Muscle layer of duodenum (tissue), 2 donors: Measurements from ENCODE around the gene CHAMP1.

ENCODE experiments used
- H3K27ac ChIP-seq: one replicate; pipeline ENCODE4 v1.7.0; 2013; ENCODE audit warnings: mild to moderate bottlenecking, low read length
- H3K27me3 ChIP-seq: one replicate; pipeline ENCODE4 v1.7.0; 2013; ENCODE audit warnings: low read depth, mild to moderate bottlenecking, control low read depth, low read length
- H3K36me3 ChIP-seq, 2 donors: one replicate each; pipeline ENCODE4 v1.7.0; 2013; ENCODE audit warnings: low read length in 2 of 2, control low read depth in 1 of 2, mild to moderate bottlenecking in 1 of 2; ENCODE audit not compliant: insufficient read depth in 2 of 2, control insufficient read depth in 1 of 2
- H3K4me1 ChIP-seq, 2 donors: one replicate each; pipeline ENCODE4 v1.7.0; 2013; ENCODE audit warnings: low read length in 2 of 2, mild to moderate bottlenecking in 2 of 2, control low read depth in 1 of 2, moderate library complexity in 1 of 2; ENCODE audit not compliant: insufficient read depth in 2 of 2, control insufficient read depth in 1 of 2
- H3K4me3 ChIP-seq, 2 donors: one replicate each; pipeline ENCODE4 v1.7.0; 2013; ENCODE audit warnings: low read length in 2 of 2, low read depth in 1 of 2, mild to moderate bottlenecking in 1 of 2
- H3K9me3 ChIP-seq, 2 donors: one replicate each; pipeline ENCODE4 v1.7.0; 2013; ENCODE audit warnings: low read length in 2 of 2, control low read depth in 1 of 2, mild to moderate bottlenecking in 1 of 2; ENCODE audit not compliant: control insufficient read depth in 1 of 2
- donor health status: healthy.

CHAMP1 gene, protein sequence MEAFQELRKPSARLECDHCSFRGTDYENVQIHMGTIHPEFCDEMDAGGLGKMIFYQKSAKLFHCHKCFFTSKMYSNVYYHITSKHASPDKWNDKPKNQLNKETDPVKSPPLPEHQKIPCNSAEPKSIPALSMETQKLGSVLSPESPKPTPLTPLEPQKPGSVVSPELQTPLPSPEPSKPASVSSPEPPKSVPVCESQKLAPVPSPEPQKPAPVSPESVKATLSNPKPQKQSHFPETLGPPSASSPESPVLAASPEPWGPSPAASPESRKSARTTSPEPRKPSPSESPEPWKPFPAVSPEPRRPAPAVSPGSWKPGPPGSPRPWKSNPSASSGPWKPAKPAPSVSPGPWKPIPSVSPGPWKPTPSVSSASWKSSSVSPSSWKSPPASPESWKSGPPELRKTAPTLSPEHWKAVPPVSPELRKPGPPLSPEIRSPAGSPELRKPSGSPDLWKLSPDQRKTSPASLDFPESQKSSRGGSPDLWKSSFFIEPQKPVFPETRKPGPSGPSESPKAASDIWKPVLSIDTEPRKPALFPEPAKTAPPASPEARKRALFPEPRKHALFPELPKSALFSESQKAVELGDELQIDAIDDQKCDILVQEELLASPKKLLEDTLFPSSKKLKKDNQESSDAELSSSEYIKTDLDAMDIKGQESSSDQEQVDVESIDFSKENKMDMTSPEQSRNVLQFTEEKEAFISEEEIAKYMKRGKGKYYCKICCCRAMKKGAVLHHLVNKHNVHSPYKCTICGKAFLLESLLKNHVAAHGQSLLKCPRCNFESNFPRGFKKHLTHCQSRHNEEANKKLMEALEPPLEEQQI

DNA sequence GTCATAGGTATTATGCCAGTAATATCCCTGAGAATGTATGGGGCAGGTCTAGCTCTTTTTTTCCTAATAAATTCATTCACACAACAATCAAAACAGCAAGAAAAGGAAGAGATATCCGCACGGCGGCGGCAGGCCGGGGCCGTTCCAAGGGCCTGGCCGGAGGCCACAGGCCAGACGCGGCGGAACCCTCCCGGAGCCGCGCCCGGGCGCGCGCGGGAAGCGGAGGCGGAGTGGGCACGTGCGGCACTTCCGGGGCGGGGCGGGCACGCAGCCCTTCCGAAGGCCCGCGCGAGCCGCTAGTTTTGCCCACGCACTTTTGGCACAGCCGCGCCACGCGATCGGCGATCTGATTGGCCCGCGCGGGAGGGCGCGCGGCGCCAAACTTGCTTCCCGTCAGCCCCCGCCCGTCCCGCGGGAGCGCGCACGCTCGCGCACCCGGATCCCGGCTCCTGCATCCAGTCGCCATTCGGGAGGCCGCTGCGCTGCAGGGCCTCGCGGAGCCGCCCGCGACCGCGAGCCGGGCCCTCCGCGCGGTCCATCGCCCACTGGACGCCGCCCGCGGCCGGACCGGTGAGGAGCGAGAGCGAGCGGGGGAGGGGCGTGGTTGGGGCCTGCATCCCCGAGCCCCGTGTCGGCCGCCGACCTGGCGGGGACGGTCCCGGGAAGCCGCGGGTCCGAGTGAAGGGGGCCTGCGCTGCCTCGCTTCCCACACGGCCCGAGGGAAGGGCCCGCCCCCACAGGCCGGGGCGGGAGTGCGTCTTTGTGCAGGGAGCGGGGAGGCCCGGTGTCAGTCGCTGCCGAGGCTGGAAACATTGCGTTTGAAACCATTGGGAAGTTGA is at the start of gene CHAMP1:
TSS of gene CHAMP1 (plus strand) at position 430 of the 839 bp plus-strand sequence. CDS start 9,340 bp downstream, outside the sequence.
- Histone ChIP-seq H3K36me3 (no peaks in the 10 kb centered on the region), H3K4me3 (peak within 1 kb of the TSS; percentile 87 to 91), H3K9me3 (no peaks in the 10 kb centered on the region), H3K27ac (peak within 1 kb of the TSS; percentile 96), H3K27me3 (no peaks in the 10 kb centered on the region), H3K4me1 (peaks cover 7 to 38% of the 10 kb centered on the region in 2 donors)

DNA sequence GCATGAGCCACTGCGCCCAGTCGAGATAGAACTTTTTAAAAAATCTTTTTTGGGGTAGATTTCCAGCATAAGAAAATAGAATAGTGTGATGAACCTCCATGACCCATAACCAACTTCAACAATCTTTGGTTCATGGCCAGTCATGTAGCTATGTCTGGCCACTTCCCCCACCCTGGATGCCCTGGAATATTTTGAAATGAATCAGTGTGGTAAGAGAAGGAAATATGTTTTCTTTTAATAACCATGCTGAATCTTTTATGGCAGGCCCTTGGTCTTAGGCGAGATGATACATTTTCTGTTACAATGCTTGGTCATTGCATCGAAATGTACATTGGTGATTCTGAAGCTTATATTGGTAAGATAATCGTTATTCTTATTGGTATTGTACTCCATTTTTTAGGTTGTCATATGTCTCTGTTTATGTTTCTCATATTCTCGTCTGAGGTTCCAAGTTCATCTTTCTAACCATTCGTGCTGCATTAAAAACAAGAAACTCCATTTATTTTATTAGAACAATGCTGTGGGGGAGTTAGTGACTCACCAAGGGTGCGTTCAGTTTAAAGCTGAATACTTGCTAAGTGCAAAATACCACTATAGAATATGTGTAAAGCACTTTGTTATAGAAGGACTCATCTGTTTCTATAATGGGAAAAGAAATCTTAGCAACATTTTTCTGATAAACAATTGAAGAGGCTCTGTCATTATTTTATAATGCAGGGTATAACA is 49.3 kb upstream of the CHAMP1 start:
- Histone ChIP-seq H3K4me1 (no peaks in the 10 kb centered on the region), H3K9me3 (no peaks in the 10 kb centered on the region), H3K27me3 (no peaks in the 10 kb centered on the region), H3K36me3 (peaks cover 66 to 91% of the 10 kb centered on the region in 2 donors), H3K4me3 (no peak overlapping the region), H3K27ac (no peak overlapping the region)

GRCh38 chr13:114266241-114266640 is 48.1 kb upstream of the CHAMP1 start:
- Histone ChIP-seq H3K4me1 (no peaks in the 10 kb centered on the region), H3K4me3 (no peak overlapping the region), H3K27me3 (no peaks in the 10 kb centered on the region), H3K27ac (no peak overlapping the region), H3K9me3 (no peaks in the 10 kb centered on the region), H3K36me3 (peaks cover 59 to 83% of the 10 kb centered on the region in 2 donors)

DNA sequence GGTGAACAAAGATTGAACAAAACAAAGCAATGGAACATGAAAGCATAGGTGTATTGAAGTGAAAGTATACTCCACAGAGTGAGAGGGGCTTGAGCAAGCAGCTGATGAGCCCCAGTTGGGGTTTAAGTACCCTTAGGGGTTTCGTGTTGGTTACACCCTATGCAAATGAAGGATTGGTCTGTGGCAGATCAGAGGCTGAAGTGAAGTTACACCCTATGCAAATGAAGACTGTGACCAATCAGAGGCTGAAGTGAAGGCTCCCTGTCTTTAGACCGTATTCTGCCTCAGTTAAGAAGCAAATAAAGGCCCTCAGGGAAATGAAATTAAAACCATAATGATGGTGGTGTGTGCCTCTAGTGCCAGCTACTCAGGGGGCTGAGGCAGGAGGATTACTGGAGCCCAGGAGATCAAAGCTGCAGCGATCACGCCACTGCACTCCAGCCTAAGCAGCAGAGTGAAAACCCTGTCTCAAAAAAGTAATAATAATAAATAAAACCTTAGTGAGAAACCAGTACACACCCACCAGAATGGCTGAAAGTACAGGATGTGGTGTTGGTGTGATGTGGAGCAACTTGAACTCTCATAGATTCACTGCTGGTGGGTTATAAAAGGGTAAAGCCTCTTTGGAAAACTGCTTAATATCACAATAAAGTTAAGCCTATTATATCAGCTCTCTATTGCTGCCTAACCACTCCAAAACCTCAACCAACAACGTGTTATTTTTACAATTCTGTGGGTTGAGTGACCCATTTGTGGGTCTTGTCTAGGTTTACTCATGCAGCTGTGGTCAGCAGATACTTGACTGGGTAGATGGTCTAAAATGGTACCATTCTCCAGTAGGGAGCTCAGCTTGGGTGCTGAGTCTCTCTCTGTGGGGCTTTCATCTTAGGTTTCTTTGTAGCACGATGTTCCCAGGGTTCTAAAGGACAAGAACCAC is 45.7 kb upstream of the CHAMP1 start:
- Histone ChIP-seq H3K27ac (no peak overlapping the region), H3K36me3 (peaks cover 51 to 75% of the 10 kb centered on the region in 2 donors), H3K4me1 (no peaks in the 10 kb centered on the region), H3K9me3 (no peaks in the 10 kb centered on the region), H3K4me3 (no peak overlapping the region), H3K27me3 (no peaks in the 10 kb centered on the region)

DNA sequence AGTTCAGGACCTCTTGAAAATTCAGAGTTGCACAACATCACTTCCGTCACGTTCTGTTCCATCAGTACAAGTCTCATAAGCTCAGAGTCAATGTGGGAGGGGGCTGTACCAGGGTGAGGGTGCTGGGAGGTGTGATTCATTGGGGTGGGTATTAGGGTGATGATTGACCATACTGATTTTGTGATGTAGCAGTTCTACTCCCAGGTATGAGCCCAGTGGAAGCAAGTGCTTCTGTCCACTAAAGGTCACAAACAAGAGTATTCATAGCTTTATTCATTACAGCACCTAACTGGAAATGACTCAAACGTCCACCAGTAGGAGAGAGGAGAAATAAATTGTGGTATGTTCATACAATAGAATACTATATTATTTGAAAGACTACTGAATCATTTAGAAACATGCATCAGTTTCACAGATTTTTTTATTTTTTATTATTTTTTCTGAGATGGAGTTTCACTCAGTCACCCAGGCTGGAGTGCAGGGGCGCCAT is 45.0 kb upstream of the CHAMP1 start:
- Histone ChIP-seq H3K9me3 (no peaks in the 10 kb centered on the region), H3K27ac (no peak overlapping the region), H3K4me3 (no peak overlapping the region), H3K4me1 (no peaks in the 10 kb centered on the region), H3K36me3 (peaks cover 49 to 72% of the 10 kb centered on the region in 2 donors), H3K27me3 (no peaks in the 10 kb centered on the region)

DNA sequence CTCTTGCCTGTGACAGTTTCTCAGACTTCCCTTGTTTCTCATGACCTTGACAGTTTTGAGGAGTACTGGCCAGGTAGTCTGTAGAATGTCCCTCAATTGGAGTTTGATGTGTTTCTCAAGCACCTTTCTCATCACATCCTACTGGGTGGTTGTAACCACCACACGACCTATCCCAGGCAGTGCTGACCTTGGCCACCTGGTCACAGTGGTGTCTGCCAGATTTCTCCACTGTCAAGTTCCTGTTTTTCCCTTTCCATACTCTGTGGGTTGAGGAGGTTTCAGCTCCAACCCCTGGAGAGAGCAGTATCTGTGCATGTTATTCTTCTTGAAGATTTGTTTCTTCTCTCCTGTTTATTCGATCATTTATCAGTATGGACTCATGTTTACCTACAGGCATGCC is 41.3 kb upstream of the CHAMP1 start:
- no peaks in the 10 kb centered on the region for H3K27me3 ChIP-seq
- H3K27ac ChIP-seq = no peak overlapping the region
- H3K4me3 ChIP-seq = no peak overlapping the region
- H3K9me3 ChIP-seq = no peaks in the 10 kb centered on the region
- peaks cover 37 to 42% of the 10 kb centered on the region in 2 donors for H3K36me3 ChIP-seq
- H3K4me1 ChIP-seq = no peaks in the 10 kb centered on the region

- Histone ChIP-seq H3K4me3 (no peak overlapping the region), H3K9me3 (no peaks in the 10 kb centered on the region), H3K4me1 (peaks cover under 1 to 5% of the 10 kb centered on the region in 2 donors), H3K27ac (no peak overlapping the region), H3K36me3 (peaks cover 17 to 26% of the 10 kb centered on the region in 2 donors), H3K27me3 (no peaks in the 10 kb centered on the region)
These were observed 39.0 kb upstream of the CHAMP1 start for GRCh38 chr13:114275304-114275703.

DNA sequence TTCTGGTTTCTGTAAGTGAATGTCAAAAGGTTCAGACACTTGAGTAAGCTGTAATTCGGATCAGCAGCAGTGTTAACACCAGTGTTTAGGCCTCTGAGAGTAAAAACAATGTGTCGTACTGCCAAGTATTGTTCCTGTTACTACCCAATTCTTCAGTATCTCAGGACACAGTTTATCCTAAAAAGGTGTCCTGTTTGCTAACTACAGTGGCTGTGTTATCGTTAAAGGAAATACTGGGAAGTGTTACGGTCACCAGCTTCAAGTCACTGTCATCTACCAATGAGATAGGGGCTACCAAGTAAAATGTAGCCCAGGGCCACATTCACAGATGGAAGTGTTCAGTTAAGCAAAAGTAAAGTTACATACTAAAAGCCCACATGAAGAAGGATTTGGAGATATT is 35.2 kb upstream of the CHAMP1 start:
- Histone ChIP-seq H3K27me3 (no peaks in the 10 kb centered on the region), H3K4me3 (no peak overlapping the region), H3K4me1 (peaks cover 13 to 19% of the 10 kb centered on the region in 2 donors), H3K36me3 (peaks cover 10 to 12% of the 10 kb centered on the region in 2 donors), H3K9me3 (no peaks in the 10 kb centered on the region), H3K27ac (no peak overlapping the region)

- peaks cover 6% of the 10 kb centered on the region in 2 donors for H3K36me3 ChIP-seq
- H3K27me3 ChIP-seq = no peaks in the 10 kb centered on the region
- peak overlapping the region; percentile 81 for H3K27ac ChIP-seq
- peaks cover 13 to 19% of the 10 kb centered on the region in 2 donors for H3K4me1 ChIP-seq
- no peaks in the 10 kb centered on the region for H3K9me3 ChIP-seq
- no peak overlapping the region for H3K4me3 ChIP-seq
These were observed 34.4 kb upstream of the CHAMP1 start for GRCh38 chr13:114279758-114280355.
